SH-SY5Y (cell line): Measurements from ENCODE around the gene DENND2A.

Experiments
- GATA2 ChIP-seq: IDR thresholded peaks from 2 replicates; pipeline ENCODE4 v1.6.1; 2011; ENCODE audit warnings: mild to moderate bottlenecking, low read depth, low read length
- GATA3 ChIP-seq: IDR thresholded peaks from 2 replicates; pipeline ENCODE4 v1.6.1; 2011; ENCODE audit warnings: low read depth, mild to moderate bottlenecking, low read length, moderate library complexity

DNA sequence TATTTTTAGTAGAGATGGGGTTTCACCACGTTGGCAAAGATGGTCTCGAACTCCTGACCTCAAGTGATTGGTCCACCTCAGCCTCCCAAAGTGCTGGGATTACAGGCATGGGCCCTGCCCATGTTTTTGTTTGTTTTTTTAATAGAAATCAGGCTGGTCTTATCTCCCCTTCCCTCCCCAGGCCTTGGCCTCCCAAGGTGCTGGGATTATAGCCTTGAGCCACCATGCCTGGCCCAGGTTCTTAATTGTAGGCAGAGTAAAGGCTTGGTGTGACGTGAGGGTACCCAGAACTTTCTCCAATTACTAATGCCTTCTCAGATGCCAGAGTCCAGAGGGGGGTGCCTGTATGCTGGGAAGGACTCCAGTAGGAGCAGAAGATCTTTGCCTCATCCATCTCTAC is 156.1 kb downstream of the DENND2A start:
- TF ChIP-seq GATA2: no peak
- no peak for TF ChIP-seq GATA3
